Ovary (tissue), 9 donors: ENCODE results near the gene CTNNAL1. TPM values are rescaled to one million over a fixed set of nuclear protein-coding genes. Genes with fewer than 3 reads are reported as not detected.

Experiments
- DNase-seq, 5 donors: peaks; one replicate each; pipeline ENCODE4 v3.0.0-alpha.2; 2019 to 2020
- H3K27ac ChIP-seq, 2 donors: fragments of 200-600 bp; one replicate each; pipeline versions ENCODE4 v1.5.1 to v1.8.0; 2019 to 2022
- H3K27me3 ChIP-seq: fragments of 200-600 bp; one replicate; pipeline ENCODE4 v1.8.0; 2022
- H3K36me3 ChIP-seq: fragments of 200-600 bp; sonication (generic); one replicate; pipeline ENCODE4 v1.5.1; 2019
- H3K4me1 ChIP-seq: one replicate; pipeline ENCODE4 v1.8.1; 2013; ENCODE audit warnings: mild to moderate bottlenecking, moderate library complexity; ENCODE audit not compliant: insufficient read depth
- H3K4me3 ChIP-seq: fragments of 200-600 bp; sonication (generic); one replicate; pipeline ENCODE4 v1.5.1; 2017
- H3K9me3 ChIP-seq, 2 donors: fragments of 200-600 bp in 1 of 2; sonication (generic) in 1 of 2; one replicate each; pipeline versions ENCODE4 v1.5.1 to v1.8.1; 2013 to 2019; ENCODE audit warnings: mild to moderate bottlenecking in 1 of 2, moderate library complexity in 1 of 2
- CTCF ChIP-seq, 3 donors: fragments of 450-650 bp in 2 of 3; fragments of 200-600 bp in 1 of 3; IDR thresholded peaks; one replicate each; pipeline versions ENCODE4 v1.5.1 to v1.8.0; 2016 to 2022; ENCODE audit warnings: antibody characterized with exemption in 3 of 3, mild to moderate bottlenecking in 1 of 3
- EP300 ChIP-seq: sonication (generic); formaldehyde crosslinking; IDR thresholded peaks from one replicate; pipeline ENCODE4 v1.6.1; 2017; ENCODE audit warnings: antibody characterized with exemption
- POLR2A ChIP-seq: fragments of 450-650 bp; IDR thresholded peaks from one replicate; pipeline ENCODE4 v1.6.1; 2017; ENCODE audit warnings: antibody characterized with exemption, mild to moderate bottlenecking, moderate library complexity
- WGBS, 3 donors: extraction: QIAGEN DNeasy Blood & Tissue Kit in 1 of 3; methylation state at CpG; one replicate each; pipeline versions ENCODE4 v1.1.5 to v1.1.7; 2013 to 2017; 5-methylcytosine and 5-hydroxymethylcytosine counted together
- intact Hi-C, 4 donors: fragments of 100-400 bp; cut with DNase I; formaldehyde crosslinking; loops; one replicate each; pipeline versions ENCODE4 v1.11.0 to v1.15.1; 2022 to 2023
- microRNA counts: library from miRNA; unstranded; fragments of <30 nt; microRNA quantifications from one replicate; lab custom pipeline; 2016
- microRNA-seq, 3 donors: library from miRNA; unstranded; fragments of <30 nt; microRNA quantifications; one replicate each; pipeline versions ENCODE4 to v1.2.0, GENCODE V29; 2019 to 2020
- polyA plus RNA-seq, 2 donors: library from polyadenylated mRNA; stranded (reverse); fragments of 200-250 nt in 1 of 2; fragments of 350-450 nt in 1 of 2; fragmentation: Illumina TruSeq in 1 of 2; extraction: RNeasy Lipid Tissue Mini Kit (QIAGEN cat#74804) in 1 of 2; gene quantifications; one replicate each; pipeline ENCODE4 v1.2.3, GENCODE V29; 2013 to 2014
- small RNA-seq: library from RNA; depleted of rRNA; stranded (forward); fragments of <200 nt; gene quantifications from one replicate; pipeline ENCODE3, GENCODE V24; 2016
- total RNA-seq, 7 donors: library from RNA; depleted of rRNA in 2 of 7; stranded (reverse); fragments of >200 nt in 2 of 7; fragmentation: NEBNext Ultra II Directional in 3 of 7; extraction: Animal tissue kit (Norgen Biotek cat#: 25700) in 3 of 7; gene quantifications; one replicate each; pipeline versions ENCODE4 v1.1.0 to v1.2.4, GENCODE V29; 2016 to 2023
- donor health status: DM: no; HTN: no; CAD: no; lungs with moderate emphysema.
- donor health status: DM: no; HTN: no; CAD: no.
- donor health status: Bipolar disorder and iron deficiency.
- donor health status: DM: yes; HTN: yes; CAD: no.
- donor health status: DM: no; HTN: no; CAD: no.
- donor health status: DM: yes; HTN: yes; CAD: no.

CTNNAL1 gene
- total and polyA plus RNA-seq, 9 donors = 82.4 to 238 (median 137) TPM

DNA sequence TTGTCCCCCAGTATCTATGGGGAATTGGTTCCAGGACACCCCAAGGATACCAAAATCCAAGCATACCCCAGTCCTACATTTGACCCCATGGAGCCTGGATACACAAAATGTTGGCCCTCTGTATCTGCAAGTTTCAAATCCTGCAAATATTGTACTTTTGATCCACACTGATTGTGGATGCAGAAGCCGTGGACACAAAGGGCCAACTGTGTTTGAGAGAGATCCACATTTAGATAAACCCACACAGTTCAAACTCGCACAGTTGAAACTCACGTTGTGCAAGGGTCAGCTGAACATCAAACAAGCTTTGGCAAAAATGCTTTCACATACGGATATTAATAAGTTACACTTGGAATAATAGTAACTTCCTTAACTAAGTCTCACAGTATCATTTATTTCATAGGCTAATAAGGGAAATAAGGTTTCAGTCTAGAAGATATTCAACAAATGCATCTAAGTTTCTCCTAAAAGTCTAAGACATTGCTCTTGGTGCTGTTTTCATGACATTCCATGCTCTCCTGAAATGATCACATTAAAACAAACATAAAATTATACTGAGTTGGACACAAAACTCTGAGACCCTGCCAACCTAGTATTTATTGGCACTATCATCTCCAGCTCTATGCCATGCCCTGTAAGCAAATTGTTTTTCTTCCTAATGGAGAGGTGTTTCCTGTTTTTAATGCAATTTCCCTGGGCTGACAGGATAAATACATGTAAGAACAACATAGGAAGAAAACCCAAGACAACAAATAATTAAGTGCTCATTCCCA, 118.9 kb downstream of the CTNNAL1 start:
- no peak for TF ChIP-seq EP300
- TF ChIP-seq POLR2A = no peak
- no peak for TF ChIP-seq CTCF (IDR thresholded peaks at IDR 0.05)
- Histone ChIP-seq H3K27me3 (no peaks in the 10 kb centered on the region), H3K4me1 (no peaks in the 10 kb centered on the region), H3K9me3 (no peaks in the 10 kb centered on the region), H3K27ac (no peak overlapping the region), H3K4me3 (no peak overlapping the region), H3K36me3 (no peaks in the 10 kb centered on the region)
- 91 to 92% (median 91%) methylated on average over 4 of the region's 4 CpGs for WGBS, 3 donors
- DNase-seq = no peak
- intact Hi-C loops = loop anchor here in 2 of 4 donors (10.0 kb wide), 2 partner anchors 420 to 430 kb away; partner anchors contain the start of gene EPB41L4B (in 1 of the 2)

MicroRNAs encoded within 50 kb of the gene (microRNA counts, 767-probe panel; counts per million panel counts)
- microRNA hsa-miR-32-5p (lab: Ali Mortazavi, UCI) = 530 counts per million, percentile 78 among the panel's probes with 10 or more counts

Small RNA genes within 50 kb of the gene (microRNA-seq; reads per million reads assigned to microRNA genes)
- 82.0 to 131 (median 105) reads per million in 3 donors for gene MIR32

Small RNA genes within 50 kb of the gene (small RNA-seq; reads per million reads assigned to genes)
- gene MIR32 (not detected), gene RF00019 (not detected)

Other genes with a start within 250 kb of the CTNNAL1 start
- gene ACTL7B, start 157.5 kb downstream of the CTNNAL1 start, total RNA-seq = under 1 TPM in 1 of 7 donors, not detected in 6; 0.15 TPM
- under 1 TPM; 0.10 to 0.17 TPM for gene ACTL7B, start 157.5 kb downstream of the CTNNAL1 start, polyA plus RNA-seq
- not detected for gene ACTL7A, start 151.2 kb downstream of the CTNNAL1 start, total RNA-seq
- gene ACTL7A, start 151.2 kb downstream of the CTNNAL1 start, polyA plus RNA-seq = not detected
- 10 to 100 TPM; 17.9 to 70.9 (median 36.5) TPM for gene ELP1, start 79.4 kb downstream of the CTNNAL1 start, total RNA-seq
- 10 to 100 TPM; 15.7 to 34.3 TPM for gene ELP1, start 79.4 kb downstream of the CTNNAL1 start, polyA plus RNA-seq
- gene ABITRAM, start 79.1 kb downstream of the CTNNAL1 start, total RNA-seq = 10 to 100 TPM in 2 of 7 donors, 1 to 10 TPM in 5; 6.8 to 15.1 (median 8.4) TPM
- gene ABITRAM, start 79.1 kb downstream of the CTNNAL1 start, polyA plus RNA-seq = 10 to 100 TPM in 1 of 2 donors, 1 to 10 TPM in 1; 7.5 to 14.3 TPM
- gene TMEM245, start 106.4 kb upstream of the CTNNAL1 start, total RNA-seq = 10 to 100 TPM; 51.0 to 91.1 (median 77.4) TPM
- 100 to 1,000 TPM in 1 of 2 donors, 10 to 100 TPM in 1; 28.1 to 102 TPM for gene TMEM245, start 106.4 kb upstream of the CTNNAL1 start, polyA plus RNA-seq
- gene FRRS1L, start 153.8 kb upstream of the CTNNAL1 start, total RNA-seq = 10 to 100 TPM in 6 of 7 donors, 1 to 10 TPM in 1; 8.3 to 49.8 (median 31.5) TPM
- gene FRRS1L, start 153.8 kb upstream of the CTNNAL1 start, polyA plus RNA-seq = 10 to 100 TPM; 10.2 to 17.5 TPM